Fibroblast of lung (primary cell): ENCODE measurements around the gene SLAMF9. TPM values are rescaled to one million over a fixed set of nuclear protein-coding genes. Genes with fewer than 3 reads are reported as not detected.

Experiments used
- DNase-seq, 2 donors: peaks; one replicate each; pipeline versions ENCODE4 v3.0.0 to v3.0.0-alpha.2; 2010; ENCODE audit warnings: low read depth in 2 of 2
- H2AFZ ChIP-seq: 2 replicates; pipeline ENCODE4 v1.5.1; 2012; ENCODE audit warnings: low read length, control low read depth, inconsistent platforms
- H3K27ac ChIP-seq: 2 replicates; pipeline ENCODE4 v1.5.1; 2011; ENCODE audit warnings: low read length, control low read depth; ENCODE audit not compliant: insufficient read depth
- H3K27me3 ChIP-seq: 2 replicates; pipeline ENCODE4 v1.5.1; 2011; ENCODE audit warnings: mild to moderate bottlenecking, low read length; ENCODE audit not compliant: control insufficient read depth, insufficient read depth
- H3K36me3 ChIP-seq: 2 replicates; pipeline ENCODE4 v1.5.1; 2011; ENCODE audit warnings: low read length; ENCODE audit not compliant: control insufficient read depth, insufficient read depth
- H3K4me1 ChIP-seq: 2 replicates; pipeline ENCODE4 v1.5.1; 2011; ENCODE audit warnings: low read length; ENCODE audit not compliant: control insufficient read depth, insufficient read depth; ENCODE audit errors: extremely low read depth
- H3K4me2 ChIP-seq: 2 replicates; pipeline ENCODE4 v1.5.1; 2011; ENCODE audit warnings: low read length, control low read depth; ENCODE audit not compliant: insufficient read depth; ENCODE audit errors: extremely low read depth
- H3K4me3 ChIP-seq, 4 experiments: fragments of 200-600 bp in 1 of 4; sonication (generic) in 1 of 4; replicated peaks in 1 of 4; 2 replicates each; pipeline ENCODE4 v1.5.1; 2011 to 2016; ENCODE audit warnings: low read length in 4 of 4, low read depth in 3 of 4, mild to moderate bottlenecking in 3 of 4, control low read depth in 2 of 4, inconsistent platforms in 1 of 4, mixed read lengths in 1 of 4; ENCODE audit not compliant: insufficient read depth in 1 of 4; ENCODE audit errors: control extremely low read depth in 1 of 4
- H3K79me2 ChIP-seq: 2 replicates; pipeline ENCODE4 v1.5.1; 2012; ENCODE audit warnings: mild to moderate bottlenecking, low read length, inconsistent platforms; ENCODE audit not compliant: control insufficient read depth, insufficient read depth
- H3K9ac ChIP-seq: 2 replicates; pipeline ENCODE4 v1.5.1; 2011; ENCODE audit warnings: mild to moderate bottlenecking, low read length, control low read depth; ENCODE audit not compliant: insufficient read depth
- H3K9me3 ChIP-seq: 2 replicates; pipeline ENCODE4 v1.5.1; 2012; ENCODE audit warnings: low read depth, low read length; ENCODE audit not compliant: control insufficient read depth, insufficient read depth
- H4K20me1 ChIP-seq: 2 replicates; pipeline ENCODE4 v1.5.1; 2011; ENCODE audit warnings: low read length; ENCODE audit not compliant: control insufficient read depth, insufficient read depth; ENCODE audit errors: extremely low read depth
- CTCF ChIP-seq, 2 donors: IDR thresholded peaks in 1 of 2; conservative IDR thresholded peaks in 1 of 2; 1 replicate in 1 of 2; 2 replicates in 1 of 2; pipeline ENCODE4 v1.5.1; 2011 to 2012; ENCODE audit warnings: low read length in 2 of 2, control low read depth in 1 of 2, inconsistent platforms in 1 of 2, low read depth in 1 of 2, mild to moderate bottlenecking in 1 of 2
- EZH2 ChIP-seq: IDR thresholded peaks from 2 replicates; pipeline ENCODE4 v1.5.1; 2012; ENCODE audit warnings: low read length, control low read depth, mild to moderate bottlenecking; ENCODE audit errors: missing control alignments
- polyA minus RNA-seq: library from RNA; depleted of rRNA, polyadenylated mRNA; stranded (reverse); fragments of >200 nt; gene quantifications from 2 replicates; pipeline ENCODE4 v1.2.3, GENCODE V29; 2011; ENCODE audit warnings: low replicate concordance
- polyA plus RNA-seq, 2 donors: library from polyadenylated mRNA; depleted of rRNA in 1 of 2; stranded (reverse) in 1 of 2; unstranded in 1 of 2; fragments of >200 nt; gene quantifications; 2 replicates each; pipeline ENCODE4 v1.2.1, GENCODE V29; 2011 to 2012; ENCODE audit warnings: missing spikeins in 1 of 2
- total RNA-seq: library from RNA; depleted of rRNA; stranded (reverse); fragments of >200 nt; gene quantifications from 2 replicates; pipeline ENCODE4 v1.2.1, GENCODE V29; 2014

Gene SLAMF9
- total RNA-seq, result not detected in 2 replicates
- polyA plus RNA-seq, result not detected in 2 replicates
- not detected in 2 replicates for polyA plus RNA-seq (2012)
- polyA minus RNA-seq, result not detected in 2 replicates

GRCh38 chr1:159953536-159954515 lies at the start of gene SLAMF9:
TSS of gene SLAMF9 (minus strand) at chr1:159954237. CDS start at chr1:159954137, 100 bp downstream.
- peak; percentile 8 to 59 for DNase-seq
- TF ChIP-seq CTCF (conservative IDR thresholded peaks at IDR 0.05 in 1 of 2, IDR thresholded peaks at IDR 0.05 in 1 of 2; ENCODE audit: low read depth in 1 of 2, low read length in 2 of 2) (no peak), EZH2 (no peak)
- Histone ChIP-seq H3K27ac (no peak within 1 kb of the TSS), H3K27me3 (peaks cover 6% of the 10 kb centered on the region), H3K4me1 (no peaks in the 10 kb centered on the region), H3K4me2 (no peak within 1 kb of the TSS), H4K20me1 (no peaks in the 10 kb centered on the region), H3K9me3 (no peaks in the 10 kb centered on the region), H3K9ac (no peak within 1 kb of the TSS), H3K36me3 (no peaks in the 10 kb centered on the region), H3K4me3 (no peak within 1 kb of the TSS), H3K79me2 (no peaks in the 10 kb centered on the region), H2AFZ (no peak within 1 kb of the TSS)

- no peaks in the 10 kb centered on the region for H3K36me3 ChIP-seq
- H3K4me2 ChIP-seq, result no peak overlapping the region
- H3K9ac ChIP-seq, result no peak overlapping the region
- no peaks in the 10 kb centered on the region for H3K27me3 ChIP-seq
- no peaks in the 10 kb centered on the region for H3K4me1 ChIP-seq
- no peaks in the 10 kb centered on the region for H4K20me1 ChIP-seq
- DNase-seq, result no peak
- H3K4me3 ChIP-seq, result no peak overlapping the region
- no peak overlapping the region for H3K27ac ChIP-seq
- TF ChIP-seq CTCF (conservative IDR thresholded peaks at IDR 0.05 in 1 of 2, IDR thresholded peaks at IDR 0.05 in 1 of 2; ENCODE audit: low read depth in 1 of 2, low read length in 2 of 2), result no peak
- no peak for TF ChIP-seq EZH2
- H2AFZ ChIP-seq, result no peak overlapping the region
- H3K79me2 ChIP-seq, result no peaks in the 10 kb centered on the region
- H3K9me3 ChIP-seq, result no peaks in the 10 kb centered on the region
These were observed 47.4 kb upstream of the SLAMF9 start for GRCh38 chr1:160001440-160001839.

GRCh38 chr1:159999204-159999603 lies 45.2 kb upstream of the SLAMF9 start:
- no peaks in the 10 kb centered on the region for H3K79me2 ChIP-seq
- H3K9me3 ChIP-seq, result no peaks in the 10 kb centered on the region
- TF ChIP-seq EZH2 (no peak), CTCF (conservative IDR thresholded peaks at IDR 0.05 in 1 of 2, IDR thresholded peaks at IDR 0.05 in 1 of 2; ENCODE audit: low read depth in 1 of 2, low read length in 2 of 2) (no peak)
- H3K4me3 ChIP-seq, result no peak overlapping the region
- no peak overlapping the region for H3K4me2 ChIP-seq
- no peak overlapping the region for H2AFZ ChIP-seq
- DNase-seq, result peak in 1 of 2 donors; percentile 73
- no peaks in the 10 kb centered on the region for H3K4me1 ChIP-seq
- no peaks in the 10 kb centered on the region for H4K20me1 ChIP-seq
- no peak overlapping the region for H3K27ac ChIP-seq
- H3K27me3 ChIP-seq, result no peaks in the 10 kb centered on the region
- no peaks in the 10 kb centered on the region for H3K36me3 ChIP-seq
- H3K9ac ChIP-seq, result no peak overlapping the region
